Activated naive CD8-positive, alpha-beta T cell treated with anti-CD3 and anti-CD28 coated beads, Interleukin-2, amount 50 U/mL, for 24 hours (primary cell): ENCODE results near the gene CCDC116.
"Not testable (repeated sequence)": the region's sequence is repeated elsewhere in the genome, so short reads cannot be mapped to it uniquely, and the experiment has no call there.

Experiments used
- ATAC-seq: fragments of 150-1000 bp; cut with Tn5 transposase; one replicate; pipeline ENCODE4 v1.10.0; 2021
- DNase-seq: peaks from one replicate; pipeline ENCODE4 v3.0.0; 2021
- H3K27ac Mint-ChIP-seq: one replicate; pipeline ENCODE4 v1.8.0; 2021; ENCODE audit warnings: mild to moderate bottlenecking, mixed read lengths
- H3K27me3 Mint-ChIP-seq: one replicate; pipeline ENCODE4 v1.8.0; 2021; ENCODE audit warnings: mixed read lengths
- H3K36me3 Mint-ChIP-seq: one replicate; pipeline ENCODE4 v1.8.0; 2021; ENCODE audit warnings: low read depth, mixed read lengths
- H3K4me1 Mint-ChIP-seq: one replicate; pipeline ENCODE4 v1.8.0; 2021; ENCODE audit warnings: mixed read lengths
- H3K4me3 Mint-ChIP-seq: one replicate; pipeline ENCODE4 v1.8.0; 2021; ENCODE audit warnings: mild to moderate bottlenecking, moderate library complexity, mixed read lengths
- H3K9me3 Mint-ChIP-seq: one replicate; pipeline ENCODE4 v1.8.0; 2021; ENCODE audit warnings: mixed read lengths

The CCDC116 gene

DNA sequence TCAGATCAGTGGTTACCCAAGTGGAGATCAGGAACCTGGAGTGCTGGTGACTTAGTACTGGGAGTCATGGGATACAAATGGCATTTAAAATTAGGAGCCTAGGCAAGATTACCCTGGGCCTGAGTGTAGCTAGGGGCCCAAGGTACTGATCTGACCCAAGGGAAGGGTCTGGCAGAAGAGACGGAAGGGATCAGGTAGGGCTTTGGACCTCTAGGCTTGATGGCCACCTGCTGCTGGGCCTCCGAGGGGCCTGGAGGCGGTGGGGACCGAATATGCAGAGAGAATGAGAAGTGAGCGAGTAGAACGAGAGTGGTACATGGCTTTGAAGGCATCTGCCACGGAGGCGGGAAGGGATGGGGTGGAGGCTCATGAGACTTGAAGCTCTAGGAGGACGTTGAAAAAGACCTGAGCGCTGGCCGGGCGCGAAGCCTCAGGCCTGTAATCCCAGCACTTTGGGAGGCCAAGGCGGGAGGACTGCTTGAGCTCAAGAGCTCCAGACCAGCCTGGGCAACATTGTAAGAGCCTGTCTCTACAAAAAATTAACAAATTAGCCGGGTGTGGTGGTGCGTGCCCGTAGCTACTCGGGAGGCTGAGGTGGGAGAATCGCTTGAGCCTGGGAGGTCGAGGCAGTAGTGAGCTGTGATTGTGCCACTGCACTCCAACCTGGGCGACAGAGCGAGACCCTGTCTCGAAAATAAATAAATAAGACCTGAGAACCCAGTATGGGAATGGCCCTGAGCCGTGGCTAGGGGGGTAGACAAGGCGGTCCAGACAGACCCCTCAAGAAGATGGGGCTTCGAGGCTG, 32.7 kb downstream of the CCDC116 start:
- Mint-ChIP-seq H3K4me3 (peak overlapping the region; percentile 98), H3K36me3 (peaks cover 10% of the 10 kb centered on the region), H3K9me3 (no peaks in the 10 kb centered on the region), H3K27me3 (no peaks in the 10 kb centered on the region), H3K27ac (peak overlapping the region; percentile 96), H3K4me1 (peaks cover 31% of the 10 kb centered on the region)
- DNase-seq (no peak), ATAC-seq (no peak)

DNA sequence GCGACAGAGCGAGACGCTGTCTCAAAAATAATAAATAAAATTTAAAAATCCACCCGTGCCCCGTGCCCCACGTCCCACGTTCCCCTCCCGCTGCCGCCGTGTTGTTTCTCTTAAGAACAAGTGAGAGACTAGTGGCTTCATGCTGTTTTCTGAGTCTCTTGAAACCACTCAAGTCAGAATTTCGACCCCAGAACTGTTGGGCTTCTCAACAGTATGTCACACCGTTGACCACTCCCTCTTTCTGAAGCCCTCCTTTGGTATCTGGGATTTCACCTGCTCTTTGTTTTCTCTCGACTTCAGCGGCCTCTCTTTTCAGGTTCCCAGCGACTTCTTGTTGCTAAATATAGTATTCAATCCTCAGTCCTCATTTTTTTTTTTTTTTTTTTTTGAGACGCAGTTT, 34.2 kb downstream of the CCDC116 start:
- Mint-ChIP-seq H3K27me3 (no peaks in the 10 kb centered on the region), H3K4me3 (peak overlapping the region; percentile 98), H3K27ac (peak overlapping the region; percentile 96), H3K4me1 (peaks cover 31% of the 10 kb centered on the region), H3K9me3 (no peaks in the 10 kb centered on the region), H3K36me3 (peaks cover 10% of the 10 kb centered on the region)
- ATAC-seq, result no peak
- DNase-seq, result no peak

DNA sequence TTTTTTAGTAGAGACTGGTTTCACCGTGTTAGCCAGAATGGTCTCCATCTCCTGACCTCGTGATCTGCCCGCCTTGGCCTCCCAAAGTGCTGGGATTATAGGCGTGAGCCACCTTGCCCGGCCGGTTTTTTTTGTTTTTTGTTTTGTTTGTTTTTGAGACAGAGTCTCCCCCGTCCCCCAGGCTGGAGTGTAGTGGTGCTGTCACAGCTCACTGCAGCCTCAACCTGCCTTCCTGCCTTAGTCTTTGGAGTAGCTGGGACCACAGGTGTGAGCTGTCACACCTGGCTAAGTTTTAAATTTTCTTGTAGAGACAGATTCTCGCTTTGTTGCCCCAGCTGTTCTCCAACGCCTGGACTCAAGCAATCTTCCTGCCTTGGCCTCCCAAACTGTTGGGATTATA, 36.5 kb downstream of the CCDC116 start:
- no peak for ATAC-seq
- H3K36me3 Mint-ChIP-seq, result peaks cover 14% of the 10 kb centered on the region
- H3K27ac Mint-ChIP-seq, result no peak overlapping the region
- H3K9me3 Mint-ChIP-seq, result no peaks in the 10 kb centered on the region
- H3K27me3 Mint-ChIP-seq, result no peaks in the 10 kb centered on the region
- no peak for DNase-seq
- H3K4me1 Mint-ChIP-seq, result peaks cover 31% of the 10 kb centered on the region
- H3K4me3 Mint-ChIP-seq, result no peak overlapping the region

DNA sequence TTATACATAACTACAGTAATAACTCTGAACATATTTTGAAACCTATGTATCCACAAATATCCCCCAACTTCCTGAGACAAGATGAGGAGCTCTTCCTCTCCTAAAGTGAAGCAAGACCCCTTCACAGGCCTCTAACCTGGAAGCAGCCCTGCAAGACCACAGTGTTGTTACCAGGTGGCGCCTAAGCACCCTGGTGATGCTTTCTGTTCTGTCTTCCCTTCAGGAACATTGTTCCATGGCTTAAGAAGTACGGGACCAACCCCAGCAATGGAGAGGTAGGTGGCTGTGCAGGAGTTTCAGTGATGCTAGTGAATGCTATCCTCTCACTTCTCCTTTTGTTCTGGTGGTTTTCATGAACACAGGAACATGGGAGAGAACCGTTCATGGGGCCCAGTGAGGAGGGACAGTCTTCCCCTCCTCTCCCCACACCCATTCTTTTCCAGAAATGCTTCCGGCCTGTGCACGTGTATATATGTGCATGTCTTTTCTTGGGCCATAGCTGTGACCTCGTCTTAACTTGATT, 39.6 kb downstream of the CCDC116 start:
- no peaks in the 10 kb centered on the region for H3K27me3 Mint-ChIP-seq
- peaks cover 32% of the 10 kb centered on the region for H3K36me3 Mint-ChIP-seq
- no peak for ATAC-seq
- H3K4me1 Mint-ChIP-seq, result peaks cover 14% of the 10 kb centered on the region
- no peak for DNase-seq
- H3K4me3 Mint-ChIP-seq, result no peak overlapping the region
- no peaks in the 10 kb centered on the region for H3K9me3 Mint-ChIP-seq
- H3K27ac Mint-ChIP-seq, result no peak overlapping the region

GRCh38 chr22:21673534-21674321, 41.2 kb downstream of the CCDC116 start:
- no peak for ATAC-seq
- Mint-ChIP-seq H3K4me3 (no peak overlapping the region), H3K27ac (no peak overlapping the region), H3K9me3 (no peaks in the 10 kb centered on the region), H3K4me1 (peaks cover 5% of the 10 kb centered on the region), H3K36me3 (peaks cover 37% of the 10 kb centered on the region), H3K27me3 (no peaks in the 10 kb centered on the region)
- no peak for DNase-seq

- Mint-ChIP-seq H3K9me3 (no peaks in the 10 kb centered on the region), H3K36me3 (peaks cover 36% of the 10 kb centered on the region), H3K27me3 (no peaks in the 10 kb centered on the region), H3K4me1 (peaks cover 2% of the 10 kb centered on the region), H3K4me3 (no peak overlapping the region), H3K27ac (no peak overlapping the region)
- DNase-seq (no peak), ATAC-seq (no peak)
Measured at GRCh38 chr22:21674638-21675245, 42.2 kb downstream of the CCDC116 start.

DNA sequence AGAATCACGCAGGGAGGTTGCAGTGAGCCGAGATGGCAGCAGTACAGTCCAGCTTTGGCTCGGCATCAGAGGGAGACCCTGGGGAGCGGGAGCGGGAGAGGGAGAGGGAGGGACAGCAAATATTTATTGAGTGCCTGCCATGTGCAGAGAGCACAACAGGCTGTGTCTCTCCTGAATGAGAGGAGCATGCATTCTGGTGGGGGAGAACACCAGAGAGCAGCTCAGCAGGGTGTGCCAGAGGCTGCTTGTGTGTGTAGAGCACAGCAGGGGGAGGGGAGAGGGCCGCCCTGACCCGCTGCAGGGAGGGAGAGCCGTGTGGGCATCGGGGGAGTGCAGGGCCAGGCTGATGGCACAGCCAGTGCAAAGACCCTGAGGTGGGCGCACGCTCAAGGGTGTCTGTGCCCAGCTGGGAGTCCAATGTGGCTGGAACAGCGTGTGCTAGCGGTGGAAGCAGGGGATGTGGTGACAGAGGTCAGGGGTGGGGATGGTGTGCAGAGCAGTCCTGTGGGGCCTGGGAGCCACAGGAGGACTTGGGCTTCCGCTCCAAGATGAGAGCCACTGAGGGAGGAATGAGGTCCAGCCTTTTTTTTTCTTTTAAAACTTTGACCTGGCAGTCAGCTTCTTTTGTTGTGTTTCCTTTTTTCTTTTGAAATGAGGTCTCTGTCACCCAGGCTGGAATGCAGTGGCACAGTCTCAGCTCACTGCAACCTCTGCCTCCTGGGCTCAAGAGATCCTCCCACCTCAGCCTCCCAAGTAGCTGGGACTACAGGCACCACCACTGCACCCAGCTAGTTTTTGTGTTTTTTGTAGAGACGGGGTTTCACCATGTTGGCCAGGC, 45.3 kb downstream of the CCDC116 start:
- Mint-ChIP-seq H3K36me3 (peaks cover 31% of the 10 kb centered on the region), H3K4me1 (peaks cover 1% of the 10 kb centered on the region), H3K27me3 (no peaks in the 10 kb centered on the region), H3K27ac (no peak overlapping the region), H3K4me3 (no peak overlapping the region), H3K9me3 (no peaks in the 10 kb centered on the region)
- no peak for DNase-seq
- no peak for ATAC-seq

- DNase-seq, ATAC-seq, H3K27me3 Mint-ChIP-seq, H3K4me3 Mint-ChIP-seq, H3K4me1 Mint-ChIP-seq, H3K27ac Mint-ChIP-seq, H3K9me3 Mint-ChIP-seq: not testable (repeated sequence)
- H3K36me3 Mint-ChIP-seq, result peaks cover 32% of the 10 kb centered on the region
Measured at GRCh38 chr22:21678842-21679241, 46.3 kb downstream of the CCDC116 start.

DNA sequence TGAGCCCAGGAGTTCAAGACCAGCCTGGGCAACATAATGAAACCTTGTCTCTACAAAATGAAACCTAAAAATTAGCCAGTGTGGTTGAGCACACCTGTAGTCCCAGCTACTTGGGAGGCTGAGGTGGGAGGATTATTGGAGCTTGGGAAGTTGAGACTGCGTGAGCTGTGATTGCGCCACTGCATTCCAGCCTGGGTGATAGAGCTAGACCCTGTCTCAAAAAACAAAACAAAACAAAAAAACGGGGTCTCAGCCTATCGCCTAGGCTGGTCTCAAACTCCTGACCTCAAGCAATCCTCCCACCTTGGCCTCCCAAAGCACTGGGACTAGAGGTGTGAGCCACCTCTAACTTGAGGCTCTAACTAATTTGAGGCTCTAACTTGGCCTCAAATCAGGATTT, 46.8 kb downstream of the CCDC116 start:
- ATAC-seq, result no peak
- Mint-ChIP-seq H3K27ac (no peak overlapping the region), H3K9me3 (no peaks in the 10 kb centered on the region), H3K27me3 (no peaks in the 10 kb centered on the region), H3K4me3 (no peak overlapping the region), H3K36me3 (peaks cover 30% of the 10 kb centered on the region), H3K4me1 (peaks cover 1% of the 10 kb centered on the region)
- no peak for DNase-seq

DNA sequence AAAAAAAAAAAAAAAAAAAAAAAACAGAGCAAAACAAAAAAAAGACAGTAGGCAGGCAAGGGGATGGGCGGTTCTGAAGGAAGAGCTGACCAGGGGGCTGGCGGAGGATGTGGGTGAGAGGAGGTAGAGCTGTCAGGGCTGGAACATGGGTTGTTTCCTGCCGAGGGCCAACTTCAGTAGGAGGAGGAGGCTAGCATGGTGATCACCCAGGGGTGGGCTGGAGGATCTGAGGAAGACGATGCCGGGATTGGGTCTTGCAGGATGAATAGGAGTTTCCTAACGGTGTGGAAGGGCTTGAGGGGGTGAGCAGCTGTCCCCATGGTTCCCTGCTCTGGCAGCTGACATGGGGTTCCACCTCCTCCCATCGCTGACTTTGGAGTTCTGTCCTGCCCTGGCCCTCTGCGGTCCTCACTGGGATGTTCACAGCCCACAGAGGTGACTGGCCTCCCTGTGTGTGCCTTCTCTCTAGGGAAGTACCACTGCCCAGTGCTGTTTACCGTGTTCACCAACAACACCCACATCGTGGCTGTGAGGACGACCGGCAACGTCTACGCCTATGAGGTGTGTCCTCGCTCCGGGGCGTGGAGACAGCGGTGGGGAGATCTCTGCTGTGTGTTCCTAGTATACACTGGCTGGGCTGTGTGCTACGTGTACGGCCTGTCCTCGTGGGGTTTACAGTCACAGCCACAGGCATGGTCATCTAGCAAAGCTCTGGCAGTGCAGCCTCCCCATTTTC, 48.4 kb downstream of the CCDC116 start:
- Mint-ChIP-seq H3K9me3 (no peaks in the 10 kb centered on the region), H3K4me1 (peaks cover 1% of the 10 kb centered on the region), H3K27me3 (no peaks in the 10 kb centered on the region), H3K27ac (no peak overlapping the region), H3K4me3 (no peak overlapping the region), H3K36me3 (peaks cover 16% of the 10 kb centered on the region)
- ATAC-seq (no peak), DNase-seq (no peak)

- Mint-ChIP-seq H3K36me3 (peaks cover 10% of the 10 kb centered on the region), H3K4me1 (peaks cover 1% of the 10 kb centered on the region), H3K9me3 (no peaks in the 10 kb centered on the region), H3K4me3 (no peak overlapping the region), H3K27me3 (no peaks in the 10 kb centered on the region), H3K27ac (no peak overlapping the region)
- DNase-seq (no peak), ATAC-seq (no peak)
Measured at GRCh38 chr22:21681566-21682370, 49.2 kb downstream of the CCDC116 start.

- no peak overlapping the region for H3K4me3 Mint-ChIP-seq
- peaks cover 1% of the 10 kb centered on the region for H3K4me1 Mint-ChIP-seq
- no peaks in the 10 kb centered on the region for H3K27me3 Mint-ChIP-seq
- H3K36me3 Mint-ChIP-seq, result peaks cover 9% of the 10 kb centered on the region
- DNase-seq (no peak), ATAC-seq (no peak)
- no peak overlapping the region for H3K27ac Mint-ChIP-seq
- no peaks in the 10 kb centered on the region for H3K9me3 Mint-ChIP-seq
Measured at GRCh38 chr22:21682385-21683175, 50.0 kb downstream of the CCDC116 start.
